OCI-LY1 (cell line): ENCODE measurements around the gene CTCFL.
A peak's percentile ranks its signal among the peaks of the same experiment; 100 is the strongest.

Experiments used
- CTCF ChIP-seq: fragments of 200-600 bp; sonication (generic), shearing (Covaris generic); IDR thresholded peaks from 2 replicates; pipeline ENCODE4 v1.5.1; 2017; ENCODE audit warnings: mild to moderate bottlenecking, antibody characterized with exemption, low read length, moderate library complexity, mixed read lengths
- EZH2 ChIP-seq: fragments of 200-600 bp; sonication (generic), shearing (Covaris generic); IDR thresholded peaks from 2 replicates; pipeline ENCODE4 v1.8.0; 2017; ENCODE audit warnings: borderline replicate concordance, mixed run types, mild to moderate bottlenecking, antibody characterized with exemption, low read length, moderate library complexity, mixed read lengths

- peak; percentile 61 for TF ChIP-seq CTCF
- TF ChIP-seq EZH2, result no peak
Observed at GRCh38 chr20:57526087-57526884, 1.3 kb upstream of the CTCFL start.
